Transverse colon (tissue), 4 donors: ENCODE data around the gene MGA. TPM values are rescaled to one million over a fixed set of nuclear protein-coding genes. Genes with fewer than 3 reads are reported as not detected.
A peak's percentile ranks its signal among the peaks of the same experiment; 100 is the strongest.

ENCODE experiments used
- DNase-seq: peaks from one replicate; pipeline ENCODE4 v3.0.0-alpha.2; 2019
- H3K27ac ChIP-seq, 4 donors: fragments of 200-600 bp; sonication (generic); 2 replicates each; pipeline ENCODE4 v1.5.1; 2016 to 2018; ENCODE audit warnings: inconsistent platforms in 4 of 4
- H3K27me3 ChIP-seq: fragments of 200-600 bp; sonication (generic); 2 replicates; pipeline ENCODE4 v1.5.1; 2017; ENCODE audit warnings: inconsistent platforms
- H3K36me3 ChIP-seq, 4 donors: fragments of 200-600 bp; sonication (generic); 2 replicates each; pipeline ENCODE4 v1.5.1; 2017 to 2019; ENCODE audit warnings: inconsistent platforms in 4 of 4
- H3K4me1 ChIP-seq, 4 donors: fragments of 200-600 bp; sonication (generic); 2 replicates each; pipeline ENCODE4 v1.5.1; 2017 to 2020; ENCODE audit warnings: inconsistent platforms in 4 of 4
- H3K4me3 ChIP-seq, 4 donors: fragments of 200-600 bp; sonication (generic); 1 replicate in 1 of 4; 2 replicates in 3 of 4; pipeline versions ENCODE4 v1.5.1 to v1.6.1; 2017 to 2019; ENCODE audit warnings: inconsistent platforms in 4 of 4
- H3K9me3 ChIP-seq, 2 donors: fragments of 200-600 bp; sonication (generic); 2 replicates each; pipeline ENCODE4 v1.5.1; 2017 to 2019; ENCODE audit warnings: inconsistent platforms in 2 of 2
- EP300 ChIP-seq: sonication (generic); formaldehyde crosslinking; IDR thresholded peaks from one replicate; pipeline ENCODE4 v1.6.1; 2017; ENCODE audit warnings: antibody characterized with exemption, low read depth
- POLR2A ChIP-seq: fragments of 450-650 bp; IDR thresholded peaks from one replicate; pipeline ENCODE4 v1.6.1; 2016; ENCODE audit warnings: antibody characterized with exemption, mild to moderate bottlenecking, moderate library complexity
- POLR2AphosphoS5 ChIP-seq, 3 donors: sonication (generic); formaldehyde crosslinking; IDR thresholded peaks; one replicate each; pipeline ENCODE4 v1.6.1; 2016; ENCODE audit warnings: antibody characterized with exemption in 3 of 3
- WGBS, 2 donors: methylation state at CpG; one replicate each; pipeline ENCODE4 v1.1.5; 2018; ENCODE audit warnings: low coverage in 1 of 2; 5-methylcytosine and 5-hydroxymethylcytosine counted together
- in situ Hi-C, 4 donors: fragments of 200-750 bp; cut with MboI; loops; one replicate each; pipeline versions ENCODE4 v1.15.0 to v1.15.1; 2017; ENCODE audit warnings: low sequenced_read_pairs in 3 of 4, low pct_ligation_motif_present in 1 of 4, low pct_unique_long_range_greater_than_20kb in 1 of 4
- intact Hi-C: fragments of 100-400 bp; cut with DNase I; formaldehyde crosslinking; loops from one replicate; pipeline ENCODE4 v1.15.1; 2023; ENCODE audit warnings: low total_unique reads
- total RNA-seq, 4 donors: library from RNA; depleted of rRNA; stranded (reverse); fragments of >200 nt; gene quantifications; one replicate each; pipeline ENCODE4 v1.1.0, GENCODE V29; 2016
- TF ChIP-seq, protein P1 (sequence below), 5 experiments: fragments of 200-600 bp in 3 of 5; fragments of 450-650 bp in 2 of 5; sonication (generic) in 3 of 5; IDR thresholded peaks; 1 replicate in 2 of 5; 2 replicates in 3 of 5; pipeline ENCODE4 v1.5.1; 2016 to 2017; ENCODE audit warnings: antibody characterized with exemption in 5 of 5, inconsistent platforms in 3 of 5, mild to moderate bottlenecking in 2 of 5, moderate library complexity in 1 of 5

The MGA gene
- total RNA-seq, 4 donors from 2014 or later = 12.3 to 33.2 (median 27.6) TPM

DNA sequence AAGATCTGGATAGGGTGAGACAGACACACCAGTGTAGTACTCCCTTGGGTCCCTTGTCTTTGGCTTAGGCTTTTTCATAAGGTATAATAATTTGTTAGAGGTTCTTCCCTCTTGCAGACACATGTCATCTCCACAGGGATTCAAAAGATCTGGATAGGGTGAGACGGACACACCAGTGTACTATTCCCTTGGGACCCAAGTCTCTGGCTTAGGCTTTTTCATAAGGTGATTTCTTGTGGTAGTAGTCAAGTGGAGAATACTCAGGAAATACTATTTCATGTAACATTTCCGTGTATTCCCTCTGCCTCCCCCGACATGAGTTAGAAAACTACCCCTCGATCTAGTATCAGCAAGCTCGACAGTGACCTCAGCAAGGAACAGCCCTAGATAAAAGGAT is 113.1 kb downstream of the MGA start:
- WGBS, 2 donors = 25 to 38% methylated on average over 4 to 5 of the region's 5 CpGs
- DNase-seq = no peak
- H3K36me3 ChIP-seq = no peaks in the 10 kb centered on the region
- intact Hi-C loops = loop anchor here (2.0 kb wide), 1 partner anchor 37 kb away; no protein-coding TSS in a partner anchor
- H3K9me3 ChIP-seq = no peaks in the 10 kb centered on the region
- H3K4me1 ChIP-seq = peaks cover 21 to 38% (median 27%) of the 10 kb centered on the region in 4 donors
- in situ Hi-C loops = loop anchor here in 1 of 4 donors (25.0 kb wide), 1 partner anchor 139 kb away; no protein-coding TSS in a partner anchor
- peak overlapping the region; percentile 88 to 93 (median 92) for H3K27ac ChIP-seq
- H3K27me3 ChIP-seq = no peaks in the 10 kb centered on the region
- H3K4me3 ChIP-seq = peak overlapping the region in 2 of 4 donors; percentile 64 to 92
- no peak for TF ChIP-seq POLR2A
- no peak for TF ChIP-seq EP300
- TF ChIP-seq, protein P1, sequence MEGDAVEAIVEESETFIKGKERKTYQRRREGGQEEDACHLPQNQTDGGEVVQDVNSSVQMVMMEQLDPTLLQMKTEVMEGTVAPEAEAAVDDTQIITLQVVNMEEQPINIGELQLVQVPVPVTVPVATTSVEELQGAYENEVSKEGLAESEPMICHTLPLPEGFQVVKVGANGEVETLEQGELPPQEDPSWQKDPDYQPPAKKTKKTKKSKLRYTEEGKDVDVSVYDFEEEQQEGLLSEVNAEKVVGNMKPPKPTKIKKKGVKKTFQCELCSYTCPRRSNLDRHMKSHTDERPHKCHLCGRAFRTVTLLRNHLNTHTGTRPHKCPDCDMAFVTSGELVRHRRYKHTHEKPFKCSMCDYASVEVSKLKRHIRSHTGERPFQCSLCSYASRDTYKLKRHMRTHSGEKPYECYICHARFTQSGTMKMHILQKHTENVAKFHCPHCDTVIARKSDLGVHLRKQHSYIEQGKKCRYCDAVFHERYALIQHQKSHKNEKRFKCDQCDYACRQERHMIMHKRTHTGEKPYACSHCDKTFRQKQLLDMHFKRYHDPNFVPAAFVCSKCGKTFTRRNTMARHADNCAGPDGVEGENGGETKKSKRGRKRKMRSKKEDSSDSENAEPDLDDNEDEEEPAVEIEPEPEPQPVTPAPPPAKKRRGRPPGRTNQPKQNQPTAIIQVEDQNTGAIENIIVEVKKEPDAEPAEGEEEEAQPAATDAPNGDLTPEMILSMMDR (IDR thresholded peaks at IDR 0.05) = no peak
- TF ChIP-seq POLR2AphosphoS5 (IDR thresholded peaks at IDR 0.05) = no peak

DNA sequence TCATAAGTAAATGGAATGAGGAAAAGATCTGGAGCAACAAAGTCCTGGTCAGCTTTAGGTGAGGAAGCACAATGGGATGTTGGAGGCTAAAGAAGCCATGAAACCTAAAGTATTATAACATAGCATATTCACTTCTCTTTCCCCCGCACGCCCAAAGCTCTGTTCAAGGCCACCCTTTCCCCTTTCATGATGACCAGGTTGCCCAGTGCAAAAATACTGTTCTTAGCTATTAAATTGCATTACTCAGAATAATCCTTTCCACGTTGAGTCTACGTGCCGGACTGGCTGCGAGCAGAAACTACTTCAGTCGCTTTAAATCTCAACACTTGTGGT is 113.5 kb downstream of the MGA start:
- Histone ChIP-seq H3K9me3 (no peaks in the 10 kb centered on the region), H3K27ac (peak overlapping the region; percentile 88 to 93 (median 92)), H3K36me3 (no peaks in the 10 kb centered on the region), H3K4me3 (peak overlapping the region; percentile 31 to 92 (median 69)), H3K4me1 (peaks cover 21 to 38% (median 27%) of the 10 kb centered on the region in 4 donors), H3K27me3 (no peaks in the 10 kb centered on the region)
- TF ChIP-seq EP300 = no peak
- no peak for TF ChIP-seq POLR2A
- TF ChIP-seq, protein P1 (IDR thresholded peaks at IDR 0.05) = no peak
- no peak for TF ChIP-seq POLR2AphosphoS5 (IDR thresholded peaks at IDR 0.05)
- in situ Hi-C loops (loop anchor here in 1 of 4 donors (25.0 kb wide), 1 partner anchor 139 kb away; no protein-coding TSS in a partner anchor), intact Hi-C loops (loop anchor here (2.0 kb wide), 1 partner anchor 37 kb away; no protein-coding TSS in a partner anchor)
- WGBS, 2 donors = 2% methylated on average over 7 of the region's 7 CpGs; no CpG with 5 or more reads in 1 of the 2 donors
- no peak for DNase-seq

DNA sequence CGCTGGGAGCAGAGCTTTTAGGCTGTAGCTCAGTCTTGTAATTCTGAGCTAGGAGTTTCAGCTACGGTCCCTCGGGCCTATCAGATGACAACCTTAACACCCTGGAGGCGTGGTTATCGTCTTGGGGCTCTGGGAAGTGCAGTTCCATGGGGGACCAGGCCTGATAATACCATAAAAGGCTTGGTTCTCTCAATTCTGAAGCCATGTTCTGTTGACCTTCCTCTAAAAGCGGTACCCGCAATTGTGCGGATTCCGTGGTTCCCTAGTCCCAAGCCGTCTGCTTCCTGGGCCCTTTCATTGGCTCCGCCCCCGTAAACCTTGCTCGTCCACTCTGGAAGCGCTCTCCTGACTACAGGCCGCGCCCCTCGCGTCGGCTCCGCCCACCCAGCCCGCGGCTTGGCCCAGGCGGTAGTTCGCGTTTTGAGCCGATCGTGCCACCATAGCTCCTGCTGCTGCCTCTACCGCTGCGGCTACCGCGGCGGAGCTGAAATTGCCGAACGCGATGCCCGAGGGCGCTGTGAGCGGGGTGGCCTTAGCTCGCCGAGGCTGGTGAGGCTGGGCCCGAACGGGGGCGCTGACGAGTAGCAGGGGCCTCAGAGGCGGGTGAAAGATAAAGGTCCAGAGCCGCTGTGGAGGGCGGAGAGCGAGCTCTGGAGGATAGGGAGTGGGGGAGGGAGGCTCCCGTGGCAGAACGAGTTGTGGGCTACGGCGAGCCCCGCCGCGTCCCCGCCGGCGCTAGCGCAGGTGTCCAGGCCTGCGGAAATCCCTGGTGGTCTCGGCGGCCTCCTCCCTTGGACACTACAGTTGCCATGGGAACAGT is 114.1 kb downstream of the MGA start, which contains the start of gene MAPKBP1:
TSS of gene MAPKBP1 (plus strand) at position 423 of the 820 bp plus-strand sequence. CDS start 792 bp downstream, outside the sequence.
- WGBS, 2 donors = 0% methylated on average over 62 of the region's 62 CpGs; no CpG with 5 or more reads in 1 of the 2 donors
- Histone ChIP-seq H3K4me1 (peaks cover 21 to 38% (median 27%) of the 10 kb centered on the region in 4 donors), H3K27ac (peak within 1 kb of the TSS; percentile 88 to 93 (median 92)), H3K4me3 (peak within 1 kb of the TSS; percentile 55 to 92 (median 69)), H3K27me3 (no peaks in the 10 kb centered on the region), H3K9me3 (no peaks in the 10 kb centered on the region), H3K36me3 (no peaks in the 10 kb centered on the region)
- DNase-seq = peak; percentile 98
- in situ Hi-C loops = loop anchor here in 1 of 4 donors (25.0 kb wide), 1 partner anchor 138 kb away; no protein-coding TSS in a partner anchor
- TF ChIP-seq POLR2A (peak; percentile 51), EP300 (no peak), POLR2AphosphoS5 (IDR thresholded peaks at IDR 0.05) (peak; percentile 82 to 88 (median 83))
- TF ChIP-seq, protein P1 (IDR thresholded peaks at IDR 0.05) = peak; percentile 51 to 80 (median 52)
- intact Hi-C loops = no loop called here

DNA sequence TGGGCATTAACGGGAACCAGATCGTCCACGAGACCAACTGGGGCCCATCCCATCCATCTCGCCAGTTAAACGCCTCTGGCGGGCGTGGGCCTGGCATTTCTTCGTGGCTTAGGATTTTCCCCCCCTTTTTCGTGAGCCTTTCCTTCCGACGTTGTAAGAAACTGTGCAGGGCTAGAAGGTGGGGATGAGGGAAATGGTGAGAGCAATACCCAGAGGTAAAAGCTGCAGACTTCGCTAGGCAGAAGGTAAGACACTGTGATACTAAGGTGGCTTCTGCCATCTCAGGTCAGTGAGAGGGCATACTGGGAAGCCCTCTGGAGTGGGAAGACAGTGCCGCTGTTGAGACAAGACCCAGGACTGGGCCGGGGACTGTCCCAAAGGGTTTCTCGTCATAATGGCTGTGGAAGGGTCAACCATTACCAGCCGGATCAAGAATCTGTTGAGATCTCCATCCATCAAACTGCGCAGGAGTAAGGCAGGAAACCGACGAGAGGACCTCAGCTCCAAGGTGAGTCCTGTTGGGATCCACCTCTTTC is 114.7 kb downstream of the MGA start:
- DNase-seq = no peak
- Histone ChIP-seq H3K9me3 (no peaks in the 10 kb centered on the region), H3K4me3 (peak overlapping the region; percentile 55 to 92 (median 69)), H3K4me1 (peaks cover 21 to 44% (median 29%) of the 10 kb centered on the region in 4 donors), H3K27me3 (no peaks in the 10 kb centered on the region), H3K36me3 (no peaks in the 10 kb centered on the region), H3K27ac (peak overlapping the region; percentile 88 to 93 (median 92))
- TF ChIP-seq EP300 (no peak), POLR2AphosphoS5 (IDR thresholded peaks at IDR 0.05) (no peak), POLR2A (no peak)
- TF ChIP-seq, protein P1 (IDR thresholded peaks at IDR 0.05) = no peak
- 18% methylated on average over 19 of the region's 19 CpGs; no CpG with 5 or more reads in 1 of the 2 donors for WGBS, 2 donors
- intact Hi-C loops (no loop called here), in situ Hi-C loops (loop anchor here in 1 of 4 donors (25.0 kb wide), 1 partner anchor 137 kb away; no protein-coding TSS in a partner anchor)
